Measurements from ENCODE around the gene HEBP1.

GRCh38 chr12:13041224-13041623 lies 41.2 kb upstream of the HEBP1 start:
- TF ChIP-seq POLR2A (IDR thresholded peaks at IDR 0.05; ENCODE audit: low read length) (no peak), GATA1 (IDR thresholded peaks at IDR 0.05; ENCODE audit: low read depth, low read length) (no peak)

Measured in erythroblast (primary cell).